GM12878 (cell line): Measurements from ENCODE around the gene TMCC2. TPM values are rescaled to one million over a fixed set of nuclear protein-coding genes. Genes with fewer than 3 reads are reported as not detected.

Experiments
- CBFB ChIP-seq: IDR thresholded peaks from 2 replicates; pipeline ENCODE4 v1.6.1; 2016; ENCODE audit warnings: antibody characterized with exemption, low read depth
- GATAD2B ChIP-seq: fragments of 450-650 bp; conservative IDR thresholded peaks from 2 replicates; pipeline ENCODE4 v1.6.1; 2017; ENCODE audit warnings: low read depth, mild to moderate bottlenecking, moderate library complexity
- KAT2A ChIP-seq: conservative IDR thresholded peaks from 2 replicates; pipeline ENCODE4 v1.6.1; 2011; ENCODE audit warnings: low read depth, low read length; ENCODE audit not compliant: control insufficient read depth
- MEF2A ChIP-seq: IDR thresholded peaks from 2 replicates; pipeline ENCODE4 v1.6.1; 2011; ENCODE audit warnings: low read depth, mild to moderate bottlenecking, low read length, moderate library complexity; ENCODE audit not compliant: insufficient read depth
- MEF2B ChIP-seq: fragments of 450-650 bp; IDR thresholded peaks from 2 replicates; pipeline ENCODE4 v1.6.1; 2018; ENCODE audit warnings: mild to moderate bottlenecking, moderate library complexity; ENCODE audit not compliant: partially characterized antibody, poor library complexity, severe bottlenecking
- MYB ChIP-seq: fragments of 150-350 bp; IDR thresholded peaks from 2 replicates; pipeline ENCODE4 v1.6.1; 2014; ENCODE audit warnings: mild to moderate bottlenecking, low read depth, low read length, borderline replicate concordance
- NFIC ChIP-seq: IDR thresholded peaks from 2 replicates; pipeline ENCODE4 v1.6.1; 2012; ENCODE audit warnings: low read depth, mild to moderate bottlenecking, inconsistent platforms, low read length, moderate library complexity
- NR2F1 ChIP-seq: fragments of 450-650 bp; conservative IDR thresholded peaks from 2 replicates; pipeline ENCODE4 v1.6.1; 2017; ENCODE audit warnings: mild to moderate bottlenecking
- POU2F2 ChIP-seq: IDR thresholded peaks from 3 replicates; pipeline ENCODE4 v1.6.1; 2011; ENCODE audit warnings: low read depth, mild to moderate bottlenecking, low read length, borderline replicate concordance
- RAD51 ChIP-seq: fragments of 450-650 bp; IDR thresholded peaks from 2 replicates; pipeline ENCODE4 v1.6.1; 2016; ENCODE audit warnings: moderate library complexity, mild to moderate bottlenecking, inconsistent platforms
- RUNX3 ChIP-seq: IDR thresholded peaks from 2 replicates; pipeline ENCODE4 v1.6.1; 2012; ENCODE audit warnings: low read length, inconsistent platforms
- TCF3 ChIP-seq: IDR thresholded peaks from 2 replicates; pipeline ENCODE4 v1.6.1; 2012; ENCODE audit warnings: low read depth, mild to moderate bottlenecking, low read length, borderline replicate concordance; ENCODE audit not compliant: insufficient read depth
- ZNF622 ChIP-seq: fragments of 450-650 bp; IDR thresholded peaks from 2 replicates; pipeline ENCODE4 v1.6.1; 2017; ENCODE audit warnings: mild to moderate bottlenecking, inconsistent platforms
- polyA plus RNA-seq, 11 experiments: library from polyadenylated mRNA; depleted of rRNA in 4 of 11; unstranded in 6 of 11; stranded (reverse) in 5 of 11; fragments of >200 nt; fragmentation: Nextera tagmentation in 4 of 11; fragmentation: Illumina TruSeq in 1 of 11; extraction: Ambion mirVana in 4 of 11; extraction: Trizol in 1 of 11; gene quantifications; 1 replicate in 1 of 11; 2 replicates in 10 of 11; pipeline versions ENCODE4 v1.2.1 to v1.2.3, GENCODE V29; 2011 to 2016; ENCODE audit warnings: inconsistent platforms in 2 of 11, missing spikeins in 2 of 11, low read depth in 1 of 11
- total RNA-seq, 4 experiments: library from RNA; depleted of rRNA in 3 of 4; stranded (reverse); fragments of >200 nt in 3 of 4; fragmentation: Illumina TruSeq in 1 of 4; extraction: Trizol in 1 of 4; gene quantifications; 2 replicates each; pipeline versions ENCODE4 v1.2.1 to v1.2.3, GENCODE V29; 2013 to 2021
- TF ChIP-seq, protein P1 (sequence below): fragments of 450-650 bp; conservative IDR thresholded peaks from 2 replicates; pipeline ENCODE4 v1.6.1; 2017; ENCODE audit warnings: mild to moderate bottlenecking, moderate library complexity
- TF ChIP-seq, protein P2 (sequence below): IDR thresholded peaks from 2 replicates; pipeline ENCODE4 v1.6.1; 2012; ENCODE audit warnings: improper control_type of control experiment, low read depth, low read length; ENCODE audit not compliant: insufficient replicate concordance
- TF ChIP-seq, protein P3 (sequence below), 3 experiments: IDR thresholded peaks in 2 of 3; conservative IDR thresholded peaks in 1 of 3; 2 replicates each; pipeline ENCODE4 v1.5.1; 2011; ENCODE audit warnings: low read depth in 3 of 3, low read length in 3 of 3, mild to moderate bottlenecking in 3 of 3, control low read depth in 2 of 3, moderate library complexity in 2 of 3, inconsistent platforms in 1 of 3, mixed read lengths in 1 of 3; ENCODE audit not compliant: control insufficient read depth in 2 of 3, insufficient read depth in 1 of 3; ENCODE audit errors: extremely low read depth in 1 of 3
- TF ChIP-seq, protein P4 (sequence below): fragments of 450-650 bp; IDR thresholded peaks from 2 replicates; pipeline ENCODE4 v1.6.1; 2014; ENCODE audit warnings: mild to moderate bottlenecking

The TMCC2 gene
- total and polyA plus RNA-seq, 10 of the 15 experiments (the other 5 are each of a cell fraction or from before 2014, with no cell fraction given), result 0.06 to 2.3 (median 0.76) TPM

DNA sequence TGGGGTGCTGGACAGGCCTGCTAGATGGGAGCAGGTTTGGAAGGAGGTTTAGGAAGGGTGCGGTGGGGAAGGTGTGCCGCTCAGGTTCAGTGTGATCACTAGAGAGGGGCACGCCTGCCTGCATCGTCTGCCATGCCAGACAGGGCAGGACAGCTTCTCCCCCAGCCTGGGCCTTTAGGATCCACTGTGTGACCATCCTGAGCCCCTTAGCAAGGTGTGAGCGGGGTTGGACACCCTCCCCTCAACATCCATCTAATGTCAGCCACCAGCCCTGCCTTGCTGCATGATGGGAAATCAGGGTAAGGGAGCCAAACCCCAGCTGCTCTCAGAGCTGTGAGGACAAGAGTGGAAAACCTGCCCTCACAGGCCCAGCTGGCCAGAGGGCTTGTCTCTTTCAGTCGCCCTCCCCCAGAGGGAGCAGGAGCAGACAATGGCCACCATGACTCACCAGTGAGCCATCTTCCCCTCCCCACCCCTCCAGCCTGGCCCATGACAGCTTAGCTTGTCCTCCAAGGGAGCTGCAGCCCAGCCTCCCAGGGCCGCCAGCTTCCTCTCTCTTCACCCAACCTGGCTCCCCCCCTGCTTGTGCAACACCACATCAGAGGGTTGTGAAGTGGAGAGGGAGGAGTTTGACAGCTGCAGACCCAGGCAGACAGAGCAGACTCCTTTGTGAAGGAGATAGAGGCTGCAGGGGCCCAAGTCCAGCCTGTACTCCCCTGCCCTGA is 56.8 kb downstream of the TMCC2 start (continued):
- TF ChIP-seq MEF2B (no peak), ZNF622 (no peak), TCF3 (no peak), RUNX3 (peak; percentile 86), MEF2A (no peak), POU2F2 (no peak), CBFB (no peak), RAD51 (no peak), GATAD2B (0 out of 2 replicates have a peak, but pooled peaks have one; percentile 47), NR2F1 (0 out of 2 replicates have a peak, but pooled peaks have one; percentile 35), KAT2A (no peak), NFIC (no peak), MYB (no peak)
- TF ChIP-seq, protein P1, sequence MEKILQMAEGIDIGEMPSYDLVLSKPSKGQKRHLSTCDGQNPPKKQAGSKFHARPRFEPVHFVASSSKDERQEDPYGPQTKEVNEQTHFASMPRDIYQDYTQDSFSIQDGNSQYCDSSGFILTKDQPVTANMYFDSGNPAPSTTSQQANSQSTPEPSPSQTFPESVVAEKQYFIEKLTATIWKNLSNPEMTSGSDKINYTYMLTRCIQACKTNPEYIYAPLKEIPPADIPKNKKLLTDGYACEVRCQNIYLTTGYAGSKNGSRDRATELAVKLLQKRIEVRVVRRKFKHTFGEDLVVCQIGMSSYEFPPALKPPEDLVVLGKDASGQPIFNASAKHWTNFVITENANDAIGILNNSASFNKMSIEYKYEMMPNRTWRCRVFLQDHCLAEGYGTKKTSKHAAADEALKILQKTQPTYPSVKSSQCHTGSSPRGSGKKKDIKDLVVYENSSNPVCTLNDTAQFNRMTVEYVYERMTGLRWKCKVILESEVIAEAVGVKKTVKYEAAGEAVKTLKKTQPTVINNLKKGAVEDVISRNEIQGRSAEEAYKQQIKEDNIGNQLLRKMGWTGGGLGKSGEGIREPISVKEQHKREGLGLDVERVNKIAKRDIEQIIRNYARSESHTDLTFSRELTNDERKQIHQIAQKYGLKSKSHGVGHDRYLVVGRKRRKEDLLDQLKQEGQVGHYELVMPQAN, result 0 out of 2 replicates have a peak, but pooled peaks have one; percentile 33
- TF ChIP-seq, protein P2, sequence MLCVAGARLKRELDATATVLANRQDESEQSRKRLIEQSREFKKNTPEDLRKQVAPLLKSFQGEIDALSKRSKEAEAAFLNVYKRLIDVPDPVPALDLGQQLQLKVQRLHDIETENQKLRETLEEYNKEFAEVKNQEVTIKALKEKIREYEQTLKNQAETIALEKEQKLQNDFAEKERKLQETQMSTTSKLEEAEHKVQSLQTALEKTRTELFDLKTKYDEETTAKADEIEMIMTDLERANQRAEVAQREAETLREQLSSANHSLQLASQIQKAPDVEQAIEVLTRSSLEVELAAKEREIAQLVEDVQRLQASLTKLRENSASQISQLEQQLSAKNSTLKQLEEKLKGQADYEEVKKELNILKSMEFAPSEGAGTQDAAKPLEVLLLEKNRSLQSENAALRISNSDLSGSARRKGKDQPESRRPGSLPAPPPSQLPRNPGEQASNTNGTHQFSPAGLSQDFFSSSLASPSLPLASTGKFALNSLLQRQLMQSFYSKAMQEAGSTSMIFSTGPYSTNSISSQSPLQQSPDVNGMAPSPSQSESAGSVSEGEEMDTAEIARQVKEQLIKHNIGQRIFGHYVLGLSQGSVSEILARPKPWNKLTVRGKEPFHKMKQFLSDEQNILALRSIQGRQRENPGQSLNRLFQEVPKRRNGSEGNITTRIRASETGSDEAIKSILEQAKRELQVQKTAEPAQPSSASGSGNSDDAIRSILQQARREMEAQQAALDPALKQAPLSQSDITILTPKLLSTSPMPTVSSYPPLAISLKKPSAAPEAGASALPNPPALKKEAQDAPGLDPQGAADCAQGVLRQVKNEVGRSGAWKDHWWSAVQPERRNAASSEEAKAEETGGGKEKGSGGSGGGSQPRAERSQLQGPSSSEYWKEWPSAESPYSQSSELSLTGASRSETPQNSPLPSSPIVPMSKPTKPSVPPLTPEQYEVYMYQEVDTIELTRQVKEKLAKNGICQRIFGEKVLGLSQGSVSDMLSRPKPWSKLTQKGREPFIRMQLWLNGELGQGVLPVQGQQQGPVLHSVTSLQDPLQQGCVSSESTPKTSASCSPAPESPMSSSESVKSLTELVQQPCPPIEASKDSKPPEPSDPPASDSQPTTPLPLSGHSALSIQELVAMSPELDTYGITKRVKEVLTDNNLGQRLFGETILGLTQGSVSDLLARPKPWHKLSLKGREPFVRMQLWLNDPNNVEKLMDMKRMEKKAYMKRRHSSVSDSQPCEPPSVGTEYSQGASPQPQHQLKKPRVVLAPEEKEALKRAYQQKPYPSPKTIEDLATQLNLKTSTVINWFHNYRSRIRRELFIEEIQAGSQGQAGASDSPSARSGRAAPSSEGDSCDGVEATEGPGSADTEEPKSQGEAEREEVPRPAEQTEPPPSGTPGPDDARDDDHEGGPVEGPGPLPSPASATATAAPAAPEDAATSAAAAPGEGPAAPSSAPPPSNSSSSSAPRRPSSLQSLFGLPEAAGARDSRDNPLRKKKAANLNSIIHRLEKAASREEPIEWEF, result no peak
- TF ChIP-seq, protein P3, sequence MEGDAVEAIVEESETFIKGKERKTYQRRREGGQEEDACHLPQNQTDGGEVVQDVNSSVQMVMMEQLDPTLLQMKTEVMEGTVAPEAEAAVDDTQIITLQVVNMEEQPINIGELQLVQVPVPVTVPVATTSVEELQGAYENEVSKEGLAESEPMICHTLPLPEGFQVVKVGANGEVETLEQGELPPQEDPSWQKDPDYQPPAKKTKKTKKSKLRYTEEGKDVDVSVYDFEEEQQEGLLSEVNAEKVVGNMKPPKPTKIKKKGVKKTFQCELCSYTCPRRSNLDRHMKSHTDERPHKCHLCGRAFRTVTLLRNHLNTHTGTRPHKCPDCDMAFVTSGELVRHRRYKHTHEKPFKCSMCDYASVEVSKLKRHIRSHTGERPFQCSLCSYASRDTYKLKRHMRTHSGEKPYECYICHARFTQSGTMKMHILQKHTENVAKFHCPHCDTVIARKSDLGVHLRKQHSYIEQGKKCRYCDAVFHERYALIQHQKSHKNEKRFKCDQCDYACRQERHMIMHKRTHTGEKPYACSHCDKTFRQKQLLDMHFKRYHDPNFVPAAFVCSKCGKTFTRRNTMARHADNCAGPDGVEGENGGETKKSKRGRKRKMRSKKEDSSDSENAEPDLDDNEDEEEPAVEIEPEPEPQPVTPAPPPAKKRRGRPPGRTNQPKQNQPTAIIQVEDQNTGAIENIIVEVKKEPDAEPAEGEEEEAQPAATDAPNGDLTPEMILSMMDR (IDR thresholded peaks at IDR 0.05 in 2 of 3, conservative IDR thresholded peaks at IDR 0.05 in 1 of 3; ENCODE audit: control insufficient read depth in 2 of 3, extremely low read depth in 1 of 3, insufficient read depth in 1 of 3, low read depth in 3 of 3, low read length in 3 of 3), result 0 out of 6 replicates have a peak, but pooled peaks of 1 of the 3 experiments have one; percentile 0
- TF ChIP-seq, protein P4, sequence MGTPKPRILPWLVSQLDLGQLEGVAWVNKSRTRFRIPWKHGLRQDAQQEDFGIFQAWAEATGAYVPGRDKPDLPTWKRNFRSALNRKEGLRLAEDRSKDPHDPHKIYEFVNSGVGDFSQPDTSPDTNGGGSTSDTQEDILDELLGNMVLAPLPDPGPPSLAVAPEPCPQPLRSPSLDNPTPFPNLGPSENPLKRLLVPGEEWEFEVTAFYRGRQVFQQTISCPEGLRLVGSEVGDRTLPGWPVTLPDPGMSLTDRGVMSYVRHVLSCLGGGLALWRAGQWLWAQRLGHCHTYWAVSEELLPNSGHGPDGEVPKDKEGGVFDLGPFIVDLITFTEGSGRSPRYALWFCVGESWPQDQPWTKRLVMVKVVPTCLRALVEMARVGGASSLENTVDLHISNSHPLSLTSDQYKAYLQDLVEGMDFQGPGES, result no peak
